ENCODE measurements around the gene NR3C1. TPM values are rescaled to one million over a fixed set of nuclear protein-coding genes. Genes with fewer than 3 reads are reported as not detected.

The NR3C1 gene
- total RNA-seq, 2 donors from 2014 or later: 56.5 to 58.1 TPM

DNA sequence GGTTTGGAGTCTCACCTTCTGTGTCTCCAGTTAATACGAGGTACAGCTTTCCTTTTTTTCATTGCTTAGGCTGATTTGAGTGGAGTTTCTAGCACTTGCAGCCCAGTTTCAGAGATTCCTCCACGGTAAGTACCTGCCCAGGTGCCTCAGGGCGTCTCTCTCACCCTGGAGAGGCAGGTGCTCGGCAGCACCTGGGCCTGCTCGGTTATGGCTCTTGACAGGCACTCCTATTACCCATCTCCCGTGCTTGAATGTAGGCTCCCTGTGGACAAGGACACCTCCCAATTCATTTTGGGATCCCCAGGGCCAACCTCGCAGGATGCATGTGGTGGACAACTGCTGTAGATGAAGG lies 144.3 kb downstream of the NR3C1 start:
- TF ChIP-seq, protein P1, sequence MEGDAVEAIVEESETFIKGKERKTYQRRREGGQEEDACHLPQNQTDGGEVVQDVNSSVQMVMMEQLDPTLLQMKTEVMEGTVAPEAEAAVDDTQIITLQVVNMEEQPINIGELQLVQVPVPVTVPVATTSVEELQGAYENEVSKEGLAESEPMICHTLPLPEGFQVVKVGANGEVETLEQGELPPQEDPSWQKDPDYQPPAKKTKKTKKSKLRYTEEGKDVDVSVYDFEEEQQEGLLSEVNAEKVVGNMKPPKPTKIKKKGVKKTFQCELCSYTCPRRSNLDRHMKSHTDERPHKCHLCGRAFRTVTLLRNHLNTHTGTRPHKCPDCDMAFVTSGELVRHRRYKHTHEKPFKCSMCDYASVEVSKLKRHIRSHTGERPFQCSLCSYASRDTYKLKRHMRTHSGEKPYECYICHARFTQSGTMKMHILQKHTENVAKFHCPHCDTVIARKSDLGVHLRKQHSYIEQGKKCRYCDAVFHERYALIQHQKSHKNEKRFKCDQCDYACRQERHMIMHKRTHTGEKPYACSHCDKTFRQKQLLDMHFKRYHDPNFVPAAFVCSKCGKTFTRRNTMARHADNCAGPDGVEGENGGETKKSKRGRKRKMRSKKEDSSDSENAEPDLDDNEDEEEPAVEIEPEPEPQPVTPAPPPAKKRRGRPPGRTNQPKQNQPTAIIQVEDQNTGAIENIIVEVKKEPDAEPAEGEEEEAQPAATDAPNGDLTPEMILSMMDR (IDR thresholded peaks at IDR 0.05): no peak
- H3K27ac ChIP-seq: no peak overlapping the region
- H3K36me3 ChIP-seq: no peaks in the 10 kb centered on the region
- DNase-seq (ENCODE audit: low spot score): no peak
- no peaks in the 10 kb centered on the region for H3K4me1 ChIP-seq (ENCODE audit: control insufficient read depth in 1 of 2, low read depth in 2 of 2)
- ATAC-seq (ENCODE audit: insufficient number of reproducible peaks, low FRiP score, low read depth): no peak
- no peak overlapping the region for H3K4me3 ChIP-seq
- H3K9me3 ChIP-seq: no peaks in the 10 kb centered on the region
- H3K27me3 ChIP-seq (replicated peaks; ENCODE audit: insufficient read depth): no peaks in the 10 kb centered on the region

DNA sequence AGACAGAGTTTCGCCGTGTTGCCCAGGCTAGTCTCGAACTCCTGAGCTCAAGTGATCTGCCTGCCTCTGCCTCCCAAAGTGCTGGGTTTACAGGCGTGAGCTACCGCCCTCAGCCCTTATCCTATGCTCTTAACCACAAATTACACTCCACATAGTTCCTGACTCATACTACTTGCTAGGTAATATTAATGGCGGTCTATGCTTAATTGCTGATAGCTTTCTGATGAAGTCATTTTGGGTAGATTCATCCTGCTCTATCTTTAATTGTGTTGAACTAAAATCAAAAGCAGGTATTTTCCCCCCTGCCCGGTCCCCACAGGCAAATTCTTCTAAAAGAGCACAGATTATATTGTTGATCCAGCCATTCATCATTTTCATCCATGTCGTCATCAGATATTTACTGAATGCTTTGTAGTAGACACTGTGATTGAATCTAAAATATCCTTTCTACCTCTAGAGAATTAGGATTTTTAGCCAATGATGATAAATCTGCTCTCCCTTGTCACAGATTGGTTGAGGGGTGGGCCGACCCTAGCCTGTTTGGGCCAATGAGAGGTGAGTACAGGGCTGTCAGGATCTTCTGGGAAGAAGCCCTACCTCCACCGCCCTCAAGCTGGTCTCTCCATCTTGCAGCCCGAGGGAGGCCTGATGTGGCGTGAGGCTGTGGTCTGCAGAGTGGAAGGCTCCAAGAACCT lies 144.8 kb downstream of the NR3C1 start:
- H3K4me1 ChIP-seq (ENCODE audit: control insufficient read depth in 1 of 2, low read depth in 2 of 2): no peaks in the 10 kb centered on the region
- no peak for ATAC-seq (ENCODE audit: insufficient number of reproducible peaks, low FRiP score, low read depth)
- H3K4me3 ChIP-seq: no peak overlapping the region
- no peak overlapping the region for H3K27ac ChIP-seq
- H3K27me3 ChIP-seq (replicated peaks; ENCODE audit: insufficient read depth): no peaks in the 10 kb centered on the region
- no peaks in the 10 kb centered on the region for H3K36me3 ChIP-seq
- no peak for DNase-seq (ENCODE audit: low spot score)
- TF ChIP-seq, protein P1 (IDR thresholded peaks at IDR 0.05): no peak
- H3K9me3 ChIP-seq: no peaks in the 10 kb centered on the region

DNA sequence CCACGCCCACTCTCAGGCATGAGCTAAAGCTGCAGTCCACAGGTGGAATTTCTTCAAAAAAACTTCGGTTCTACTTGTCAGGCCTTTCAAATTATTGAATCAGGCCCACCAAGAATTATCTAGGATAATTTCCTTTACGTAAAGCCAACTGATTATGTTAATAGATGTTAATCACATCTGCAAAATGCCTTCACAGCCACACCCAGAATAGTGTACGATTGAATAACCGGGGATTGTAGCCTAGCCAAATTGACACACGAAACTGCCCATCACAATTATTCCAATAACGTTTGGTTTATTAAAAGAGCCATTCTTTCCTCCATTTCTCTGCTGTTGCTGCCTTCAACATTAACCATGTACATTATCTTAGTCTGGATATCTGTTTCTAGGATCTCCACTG lies 148.7 kb downstream of the NR3C1 start:
- H3K27me3 ChIP-seq (replicated peaks; ENCODE audit: insufficient read depth): no peaks in the 10 kb centered on the region
- peaks cover 0 to under 1% of the 10 kb centered on the region in 2 donors for H3K4me1 ChIP-seq (ENCODE audit: control insufficient read depth in 1 of 2, low read depth in 2 of 2)
- no peak for ATAC-seq (ENCODE audit: insufficient number of reproducible peaks, low FRiP score, low read depth)
- H3K36me3 ChIP-seq: no peaks in the 10 kb centered on the region
- H3K4me3 ChIP-seq: no peak overlapping the region
- TF ChIP-seq, protein P1 (IDR thresholded peaks at IDR 0.05): no peak
- H3K27ac ChIP-seq: no peak overlapping the region
- DNase-seq (ENCODE audit: low spot score): no peak
- H3K9me3 ChIP-seq: no peaks in the 10 kb centered on the region

DNA sequence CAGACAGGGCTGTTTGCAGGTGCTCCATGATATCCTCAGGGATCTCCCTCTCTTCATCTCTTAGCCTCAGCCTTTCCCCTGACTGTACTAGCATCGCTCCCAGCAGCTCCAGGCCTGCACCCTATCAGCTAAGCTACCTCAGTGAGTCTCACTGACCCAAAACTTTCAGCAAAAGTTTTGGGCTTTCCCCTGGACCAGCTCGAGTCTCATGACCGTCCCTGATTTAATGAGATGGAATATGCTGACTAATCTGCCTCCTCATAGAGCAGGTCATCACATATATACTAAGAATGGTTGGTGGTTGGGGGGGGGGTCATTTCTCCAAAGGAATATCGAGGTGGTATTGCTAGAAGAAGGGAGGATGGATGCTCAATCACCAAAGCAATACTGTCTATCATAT lies 151.5 kb downstream of the NR3C1 start:
- Histone ChIP-seq H3K27ac (no peak overlapping the region), H3K4me1 (ENCODE audit: control insufficient read depth in 1 of 2, low read depth in 2 of 2) (peaks cover 8 to 16% of the 10 kb centered on the region in 2 donors), H3K4me3 (no peak overlapping the region), H3K9me3 (no peaks in the 10 kb centered on the region), H3K36me3 (no peaks in the 10 kb centered on the region), H3K27me3 (replicated peaks; ENCODE audit: insufficient read depth) (no peaks in the 10 kb centered on the region)
- TF ChIP-seq, protein P1 (IDR thresholded peaks at IDR 0.05): no peak
- ATAC-seq (ENCODE audit: insufficient number of reproducible peaks, low FRiP score, low read depth) (no peak), DNase-seq (ENCODE audit: low spot score) (no peak)

DNA sequence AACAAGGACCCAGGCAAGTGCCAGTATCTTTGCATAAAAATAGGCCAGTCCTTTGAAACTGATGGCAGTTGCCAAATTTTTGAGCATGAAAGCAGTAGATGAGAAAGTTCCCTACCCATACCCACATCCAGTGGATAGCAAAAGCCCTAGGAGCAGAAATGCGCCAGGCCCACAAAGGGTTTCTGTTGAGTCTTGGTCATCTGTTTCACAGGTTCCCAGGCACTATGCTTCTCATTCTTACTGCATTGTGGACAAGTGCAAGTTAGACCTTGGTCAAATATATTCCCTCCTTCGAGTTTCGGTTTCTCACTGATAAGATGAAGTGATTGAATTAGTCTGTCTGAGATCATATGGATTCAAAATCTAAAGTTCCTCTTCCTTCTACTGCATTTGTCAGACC lies 152.3 kb downstream of the NR3C1 start:
- TF ChIP-seq, protein P1 (IDR thresholded peaks at IDR 0.05): no peak
- DNase-seq (ENCODE audit: low spot score) (no peak), ATAC-seq (ENCODE audit: insufficient number of reproducible peaks, low FRiP score, low read depth) (no peak)
- Histone ChIP-seq H3K9me3 (no peaks in the 10 kb centered on the region), H3K27ac (no peak overlapping the region), H3K4me1 (ENCODE audit: control insufficient read depth in 1 of 2, low read depth in 2 of 2) (peaks cover 8 to 16% of the 10 kb centered on the region in 2 donors), H3K27me3 (replicated peaks; ENCODE audit: insufficient read depth) (no peaks in the 10 kb centered on the region), H3K36me3 (no peaks in the 10 kb centered on the region), H3K4me3 (no peak overlapping the region)
